Adrenal gland (tissue), 12 donors: ENCODE measurements around the gene SHD. TPM values are rescaled to one million over a fixed set of nuclear protein-coding genes. Genes with fewer than 3 reads are reported as not detected.

Source experiments
- DNase-seq, 7 donors: peaks; one replicate each; pipeline ENCODE4 v3.0.0-alpha.2; 2019 to 2020
- H3K27ac ChIP-seq, 5 donors: fragments of 200-600 bp; sonication (generic) in 4 of 5; 1 replicate in 3 of 5; 2 replicates in 2 of 5; pipeline versions ENCODE4 v1.5.1 to v1.8.0; 2016 to 2020; ENCODE audit warnings: mild to moderate bottlenecking in 1 of 5
- H3K27me3 ChIP-seq: fragments of 200-600 bp; 2 replicates; pipeline ENCODE4 v1.8.0; 2021
- H3K36me3 ChIP-seq, 2 donors: fragments of 200-600 bp; replicated peaks in 1 of 2; 1 replicate in 1 of 2; 2 replicates in 1 of 2; pipeline versions ENCODE4 v1.5.1 to v1.8.0; 2018 to 2022
- H3K4me1 ChIP-seq, 2 donors: fragments of 200-600 bp; replicated peaks in 1 of 2; 1 replicate in 1 of 2; 2 replicates in 1 of 2; pipeline versions ENCODE4 v1.5.1 to v1.8.0; 2018 to 2021
- H3K4me3 ChIP-seq, 4 donors: fragments of 200-600 bp; sonication (generic) in 3 of 4; one replicate each; pipeline ENCODE4 v1.5.1; 2016 to 2018
- H3K9me3 ChIP-seq, 3 donors: fragments of 200-600 bp; sonication (generic) in 1 of 3; replicated peaks in 1 of 3; 1 replicate in 2 of 3; 2 replicates in 1 of 3; pipeline versions ENCODE4 v1.5.1 to v1.8.0; 2016 to 2021
- CTCF ChIP-seq, 6 experiments: fragments of 450-650 bp in 4 of 6; fragments of 200-600 bp in 2 of 6; sonication (generic) in 1 of 6; IDR thresholded peaks; 1 replicate in 5 of 6; 2 replicates in 1 of 6; pipeline versions ENCODE4 v1.5.1 to v1.8.0; 2016 to 2021; ENCODE audit warnings: antibody characterized with exemption in 6 of 6, mild to moderate bottlenecking in 2 of 6, moderate library complexity in 1 of 6
- POLR2A ChIP-seq, 2 donors: fragments of 450-650 bp; IDR thresholded peaks; one replicate each; pipeline ENCODE4 v1.6.1; 2017; ENCODE audit warnings: antibody characterized with exemption in 2 of 2, mild to moderate bottlenecking in 2 of 2, moderate library complexity in 1 of 2
- WGBS, 4 donors: extraction: QIAGEN DNeasy Blood & Tissue Kit in 2 of 4; methylation state at CpG; one replicate each; pipeline versions ENCODE4 v1.1.5 to v1.1.7; 2013 to 2017; 5-methylcytosine and 5-hydroxymethylcytosine counted together
- intact Hi-C, 2 donors: fragments of 100-400 bp; cut with DNase I; formaldehyde crosslinking; loops; one replicate each; pipeline versions ENCODE4 v1.14.1 to v1.15.0; 2022 to 2023
- polyA plus RNA-seq, 3 donors: library from polyadenylated mRNA; stranded (reverse); fragments of 200-250 nt in 2 of 3; fragments of 350-450 nt in 1 of 3; fragmentation: Illumina TruSeq in 1 of 3; extraction: RNeasy Lipid Tissue Mini Kit (QIAGEN cat#74804) in 1 of 3; gene quantifications; one replicate each; pipeline ENCODE4 v1.2.3, GENCODE V29; 2013 to 2014
- total RNA-seq, 9 donors: library from RNA; depleted of rRNA in 4 of 9; stranded (reverse); fragments of >200 nt in 4 of 9; fragments of 120-200 nt in 1 of 9; fragmentation: NEBNext Ultra II Directional in 1 of 9; extraction: Animal tissue kit (Norgen Biotek cat#: 25700) in 1 of 9; gene quantifications; one replicate each; pipeline versions ENCODE4 v1.1.0 to v1.2.4, GENCODE V29; 2013 to 2023
- donor health status: healthy with polysubstance abuse.
- donor health status: Bipolar disorder and iron deficiency.
- donor health status: DM: yes; HTN: yes; CAD: no.
- donor health status: DM: no; HTN: no; CAD: no.
- donor health status: DM: no; HTN: no; CAD: no.
- donor health status: DM: yes; HTN: yes; CAD: no.

SHD gene
- total and polyA plus RNA-seq, 12 donors, result 0.07 to 4.1 (median 0.74) TPM; not detected in 6

GRCh38 chr19:4295972-4296771 is 17.1 kb downstream of the SHD start:
- WGBS, 4 donors, result 50 to 57% (median 53%) methylated on average over 10 to 14 of the region's 14 CpGs
- no peak for TF ChIP-seq CTCF (IDR thresholded peaks at IDR 0.05)
- no peak for DNase-seq
- intact Hi-C loops, result no loop called here
- H3K27me3 ChIP-seq, result no peaks in the 10 kb centered on the region
- no peak overlapping the region for H3K4me3 ChIP-seq
- no peaks in the 10 kb centered on the region for H3K9me3 ChIP-seq
- H3K27ac ChIP-seq, result no peak overlapping the region
- no peaks in the 10 kb centered on the region for H3K4me1 ChIP-seq
- no peaks in the 10 kb centered on the region for H3K36me3 ChIP-seq

DNA sequence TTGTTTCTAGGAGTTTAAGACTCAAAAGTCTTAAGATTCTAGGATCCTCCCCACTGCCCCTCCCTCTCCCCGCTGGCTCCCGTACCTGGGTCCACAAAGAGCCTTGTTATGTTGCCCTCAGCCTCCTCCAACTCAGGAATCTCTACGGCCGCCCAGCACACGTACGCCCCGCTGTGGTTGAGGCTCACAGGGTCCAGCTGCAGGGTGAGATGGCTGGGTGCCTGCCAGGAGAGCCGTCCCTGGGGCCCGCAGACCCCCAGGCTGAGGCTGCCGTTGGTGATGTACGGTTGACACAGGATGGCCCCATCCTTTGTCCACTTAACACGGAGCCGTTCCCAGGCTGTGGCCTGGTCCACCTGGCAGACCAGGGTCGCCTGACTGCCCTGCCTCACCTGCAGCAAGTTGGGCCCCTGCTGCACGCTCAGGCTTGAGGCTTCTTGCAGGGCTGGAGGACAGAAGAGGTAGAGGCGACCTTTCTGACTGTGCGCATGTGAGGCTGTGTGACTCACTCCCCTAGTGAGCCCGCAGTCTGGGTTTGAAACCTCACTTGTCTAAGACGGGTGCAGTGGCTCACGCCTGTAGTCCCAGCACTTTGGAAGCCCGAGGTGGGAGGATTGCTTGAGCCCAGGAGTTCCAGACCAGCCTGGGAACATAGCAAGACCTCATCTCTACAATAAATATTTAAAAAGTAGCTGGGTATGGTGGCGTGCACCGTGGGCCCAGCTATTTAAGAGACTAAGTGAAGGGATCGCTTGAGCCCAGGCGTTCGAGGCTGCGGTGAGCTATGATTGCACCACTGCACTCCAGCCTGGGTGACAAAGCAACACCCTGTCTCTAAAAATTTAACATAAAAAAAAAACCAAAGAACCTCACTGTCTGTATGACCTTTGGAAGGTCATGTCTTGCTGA is 19.1 kb downstream of the SHD start:
- Histone ChIP-seq H3K4me3 (no peak overlapping the region), H3K9me3 (no peaks in the 10 kb centered on the region), H3K27me3 (no peaks in the 10 kb centered on the region), H3K27ac (no peak overlapping the region), H3K36me3 (no peaks in the 10 kb centered on the region), H3K4me1 (no peaks in the 10 kb centered on the region)
- no peak for TF ChIP-seq CTCF (IDR thresholded peaks at IDR 0.05)
- TF ChIP-seq POLR2A (IDR thresholded peaks at IDR 0.05), result no peak
- intact Hi-C loops, result no loop called here
- DNase-seq, result no peak
- WGBS, 4 donors, result 78 to 85% (median 82%) methylated on average over 18 to 27 of the region's 27 CpGs

DNA sequence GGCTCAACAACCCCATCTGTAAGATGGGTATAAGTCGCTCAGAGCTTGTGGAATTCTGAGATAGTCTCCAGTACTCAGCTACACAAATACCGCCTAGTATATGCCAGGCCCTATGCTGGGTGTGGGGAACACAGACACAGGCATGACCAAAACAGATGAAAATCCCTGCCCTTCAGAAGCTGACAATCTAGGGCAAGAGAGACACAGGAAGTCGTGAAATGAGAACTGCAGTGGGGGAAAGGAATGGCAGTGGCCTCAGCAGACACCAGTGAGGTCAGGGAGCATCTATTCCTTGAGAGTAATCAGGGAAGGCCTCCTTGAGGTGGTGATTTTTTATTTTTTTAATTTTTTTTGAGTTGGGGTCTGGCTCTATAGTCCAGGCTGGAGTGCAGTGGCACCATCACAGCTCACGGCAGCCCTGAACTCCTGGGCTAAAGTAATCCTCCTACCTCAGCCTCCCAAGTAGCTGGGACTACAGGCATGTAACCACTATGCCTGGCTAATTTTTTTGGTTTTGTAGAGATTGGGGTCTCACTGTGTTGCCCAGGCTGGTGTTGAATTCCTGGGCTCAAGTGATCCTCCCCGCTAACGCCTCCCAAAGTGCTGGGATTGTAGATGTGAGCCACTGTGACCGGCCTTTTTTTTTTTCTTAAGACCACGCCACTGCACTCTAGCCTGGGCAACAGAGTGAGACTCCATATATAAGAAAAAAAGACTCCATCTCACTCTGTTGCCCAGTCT is 19.9 kb downstream of the SHD start:
- Histone ChIP-seq H3K9me3 (no peaks in the 10 kb centered on the region), H3K4me3 (no peak overlapping the region), H3K27ac (no peak overlapping the region), H3K36me3 (no peaks in the 10 kb centered on the region), H3K27me3 (peaks cover under 1% of the 10 kb centered on the region), H3K4me1 (no peaks in the 10 kb centered on the region)
- no peak for DNase-seq
- WGBS, 4 donors, result 72 to 89% (median 85%) methylated on average over 6 to 8 of the region's 8 CpGs
- intact Hi-C loops, result no loop called here
- TF ChIP-seq POLR2A (IDR thresholded peaks at IDR 0.05) (no peak), CTCF (IDR thresholded peaks at IDR 0.05) (no peak)

GRCh38 chr19:4300589-4300988 is 21.5 kb downstream of the SHD start:
- intact Hi-C loops, result no loop called here
- TF ChIP-seq CTCF (IDR thresholded peaks at IDR 0.05) (no peak), POLR2A (IDR thresholded peaks at IDR 0.05) (no peak)
- Histone ChIP-seq H3K4me1 (no peaks in the 10 kb centered on the region), H3K36me3 (no peaks in the 10 kb centered on the region), H3K27me3 (peaks cover 8% of the 10 kb centered on the region), H3K4me3 (no peak overlapping the region), H3K9me3 (no peaks in the 10 kb centered on the region), H3K27ac (no peak overlapping the region)
- no peak for DNase-seq
- WGBS, 4 donors, result 89 to 97% (median 94%) methylated on average over 3 of the region's 3 CpGs
